ENCODE measurements around the gene TMEM50B.

DNA sequence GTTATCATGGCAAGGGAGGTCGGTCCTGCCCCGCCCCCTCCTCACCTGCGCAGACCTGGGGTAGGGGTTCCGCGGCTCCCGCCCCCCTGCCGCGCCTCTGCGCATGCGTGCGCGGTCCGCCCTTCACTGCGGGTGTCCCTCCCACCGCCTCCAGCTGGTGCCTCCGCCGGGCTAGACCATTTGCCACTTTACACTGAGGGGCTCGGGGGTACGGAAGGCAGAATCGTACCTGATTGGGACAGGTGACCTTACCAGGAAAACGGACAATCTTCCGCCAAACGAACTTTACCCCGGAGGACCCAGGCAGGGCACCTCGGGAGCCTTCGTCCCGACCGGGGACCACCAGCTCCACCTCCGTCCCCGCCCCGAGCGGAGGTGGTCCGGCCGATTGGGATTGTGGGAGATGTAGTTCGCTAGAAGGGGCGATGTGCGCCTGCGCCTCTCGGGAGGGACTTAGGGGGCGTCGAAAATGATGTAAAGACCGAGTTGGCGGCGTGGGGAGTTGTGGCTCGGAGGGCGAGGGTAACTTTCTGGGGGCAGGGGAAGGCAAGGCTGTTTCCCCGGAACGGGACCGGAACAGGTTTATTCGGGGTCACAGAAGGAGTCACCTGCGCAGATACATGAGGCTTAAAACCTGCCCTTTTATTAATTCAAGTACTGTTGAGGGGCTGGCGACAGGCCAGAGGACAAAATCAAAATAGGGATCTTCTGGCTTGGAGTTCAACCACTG is 11.8 kb upstream of the TMEM50B start, which contains the start of gene DNAJC28:
- TF ChIP-seq POLR2A (IDR thresholded peaks at IDR 0.05): no peak
- TF ChIP-seq, protein P1, sequence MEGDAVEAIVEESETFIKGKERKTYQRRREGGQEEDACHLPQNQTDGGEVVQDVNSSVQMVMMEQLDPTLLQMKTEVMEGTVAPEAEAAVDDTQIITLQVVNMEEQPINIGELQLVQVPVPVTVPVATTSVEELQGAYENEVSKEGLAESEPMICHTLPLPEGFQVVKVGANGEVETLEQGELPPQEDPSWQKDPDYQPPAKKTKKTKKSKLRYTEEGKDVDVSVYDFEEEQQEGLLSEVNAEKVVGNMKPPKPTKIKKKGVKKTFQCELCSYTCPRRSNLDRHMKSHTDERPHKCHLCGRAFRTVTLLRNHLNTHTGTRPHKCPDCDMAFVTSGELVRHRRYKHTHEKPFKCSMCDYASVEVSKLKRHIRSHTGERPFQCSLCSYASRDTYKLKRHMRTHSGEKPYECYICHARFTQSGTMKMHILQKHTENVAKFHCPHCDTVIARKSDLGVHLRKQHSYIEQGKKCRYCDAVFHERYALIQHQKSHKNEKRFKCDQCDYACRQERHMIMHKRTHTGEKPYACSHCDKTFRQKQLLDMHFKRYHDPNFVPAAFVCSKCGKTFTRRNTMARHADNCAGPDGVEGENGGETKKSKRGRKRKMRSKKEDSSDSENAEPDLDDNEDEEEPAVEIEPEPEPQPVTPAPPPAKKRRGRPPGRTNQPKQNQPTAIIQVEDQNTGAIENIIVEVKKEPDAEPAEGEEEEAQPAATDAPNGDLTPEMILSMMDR (IDR thresholded peaks at IDR 0.05): no peak

Data from testis (tissue), 2 donors.